ENCODE results near the gene RPL39.
"Not testable (repeated sequence)": the region's sequence is repeated elsewhere in the genome, so short reads cannot be mapped to it uniquely, and the experiment has no call there.

Gene RPL39

GRCh38 chrX:119791437-119792231 lies at the start of gene RPL39:
Gene RPL39 (minus strand): TSS chrX:119791630. CDS start chrX:119791576, 54 bp downstream.
- peak; percentile 91 for DNase-seq

- no peak for DNase-seq
Measured at GRCh38 chrX:119833905-119834304, 42.5 kb upstream of the RPL39 start.

GRCh38 chrX:119828446-119828845 lies 37.0 kb upstream of the RPL39 start:
- DNase-seq: no peak

- DNase-seq: no peak
Measured at GRCh38 chrX:119826399-119826959, 35.0 kb upstream of the RPL39 start.

DNA sequence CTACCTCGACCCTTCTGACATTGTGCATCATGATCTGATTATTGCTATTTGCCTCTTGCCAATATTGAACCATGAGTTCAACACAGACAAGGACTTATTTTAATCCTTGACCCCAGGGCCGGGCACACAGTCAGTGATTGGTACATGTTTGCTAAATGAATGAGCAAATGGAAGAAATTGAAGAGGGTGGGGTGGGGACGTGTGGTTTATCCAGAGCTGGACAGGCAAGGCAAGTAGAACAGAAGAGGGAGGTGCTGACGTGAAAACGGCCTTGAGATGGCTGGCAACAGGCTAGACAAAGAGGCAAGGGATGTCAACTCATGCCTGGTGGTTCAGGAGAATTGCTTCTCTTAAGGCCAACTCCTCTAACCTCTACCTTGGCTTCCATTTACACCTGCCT lies 32.8 kb upstream of the RPL39 start:
- DNase-seq: not testable (repeated sequence)

- not testable (repeated sequence) for DNase-seq
Measured at GRCh38 chrX:119821703-119822102, 30.3 kb upstream of the RPL39 start.

DNA sequence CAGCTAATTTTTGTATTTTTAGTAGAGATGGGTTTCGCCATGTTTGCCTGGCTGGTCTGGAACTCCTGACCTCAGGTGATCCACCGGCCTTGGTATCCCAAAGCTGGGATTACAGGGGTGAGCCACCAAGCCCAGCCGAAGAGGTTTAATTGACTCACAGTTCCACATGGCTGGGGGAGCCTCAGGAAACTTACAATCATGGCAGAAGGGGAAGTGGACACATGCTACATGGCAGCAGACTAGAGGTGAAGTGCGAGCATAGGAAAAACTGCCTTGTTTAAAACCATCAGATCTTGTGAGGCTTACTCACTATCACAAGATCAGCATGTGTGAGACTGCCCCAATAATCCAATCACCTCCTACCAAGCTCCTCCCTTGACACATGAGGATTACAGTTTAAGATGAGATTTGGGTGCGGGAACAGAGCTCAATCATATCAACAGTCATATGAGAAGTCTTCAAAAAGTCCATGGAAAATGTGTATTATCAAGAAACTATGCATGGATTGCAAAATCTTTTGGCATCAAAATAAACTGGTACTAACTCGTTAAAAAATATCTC lies 25.8 kb upstream of the RPL39 start:
- no peak for DNase-seq

GRCh38 chrX:119816300-119816699 lies 24.9 kb upstream of the RPL39 start:
- DNase-seq: no peak

DNA sequence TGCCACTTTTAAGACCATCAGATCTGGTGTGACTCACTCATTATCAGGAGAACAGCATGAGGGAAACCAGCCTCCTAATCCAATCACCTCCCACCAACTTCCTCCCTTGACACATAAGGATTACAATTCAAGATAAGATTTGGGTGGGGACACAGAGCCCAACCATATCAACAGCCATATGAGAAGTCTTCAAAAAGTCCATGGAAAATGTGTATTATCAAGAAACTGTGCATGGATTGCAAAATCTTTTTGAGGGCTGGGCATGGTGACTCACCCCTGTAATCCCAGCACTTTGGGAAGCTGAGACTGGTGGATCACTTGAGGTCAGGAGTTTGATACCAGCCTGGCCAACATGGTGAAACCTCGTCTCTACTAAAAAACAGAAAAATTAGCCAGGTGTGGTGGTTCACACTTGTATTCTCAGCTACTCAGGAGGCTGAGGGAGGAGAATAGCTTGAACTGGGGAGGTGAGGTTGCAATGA lies 17.8 kb upstream of the RPL39 start:
- no peak for DNase-seq

DNA sequence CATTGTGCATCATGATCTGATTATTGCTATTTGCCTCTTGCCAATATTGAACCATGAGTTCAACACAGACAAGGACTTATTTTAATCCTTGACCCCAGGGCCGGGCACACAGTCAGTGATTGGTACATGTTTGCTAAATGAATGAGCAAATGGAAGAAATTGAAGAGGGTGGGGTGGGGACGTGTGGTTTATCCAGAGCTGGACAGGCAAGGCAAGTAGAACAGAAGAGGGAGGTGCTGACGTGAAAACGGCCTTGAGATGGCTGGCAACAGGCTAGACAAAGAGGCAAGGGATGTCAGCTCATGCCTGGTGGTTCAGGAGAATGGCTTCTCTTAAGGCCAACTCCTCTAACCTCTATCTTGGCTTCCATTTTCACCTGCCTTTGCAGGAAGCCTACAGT lies 17.0 kb upstream of the RPL39 start:
- not testable (repeated sequence) for DNase-seq

DNA sequence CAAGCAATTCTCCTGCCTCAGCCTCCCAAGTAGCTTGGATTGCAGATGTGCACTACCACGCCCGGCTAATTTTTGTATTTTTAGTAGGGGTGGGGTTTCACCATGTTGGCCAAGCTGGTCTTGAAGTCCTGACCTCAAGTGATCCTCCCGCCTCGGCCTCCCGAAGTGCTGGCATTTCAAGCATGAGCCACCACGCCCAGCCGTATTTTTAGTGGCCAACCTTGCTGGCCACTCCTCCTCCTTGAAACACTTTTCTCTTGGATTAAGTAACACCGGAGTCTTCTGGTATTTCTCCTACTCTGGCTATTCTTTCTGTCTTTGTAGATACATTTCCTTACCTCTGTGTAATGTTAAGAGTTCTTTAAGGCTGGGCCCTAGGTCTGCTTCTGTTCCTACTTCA lies 11.1 kb upstream of the RPL39 start:
- DNase-seq: no peak

DNA sequence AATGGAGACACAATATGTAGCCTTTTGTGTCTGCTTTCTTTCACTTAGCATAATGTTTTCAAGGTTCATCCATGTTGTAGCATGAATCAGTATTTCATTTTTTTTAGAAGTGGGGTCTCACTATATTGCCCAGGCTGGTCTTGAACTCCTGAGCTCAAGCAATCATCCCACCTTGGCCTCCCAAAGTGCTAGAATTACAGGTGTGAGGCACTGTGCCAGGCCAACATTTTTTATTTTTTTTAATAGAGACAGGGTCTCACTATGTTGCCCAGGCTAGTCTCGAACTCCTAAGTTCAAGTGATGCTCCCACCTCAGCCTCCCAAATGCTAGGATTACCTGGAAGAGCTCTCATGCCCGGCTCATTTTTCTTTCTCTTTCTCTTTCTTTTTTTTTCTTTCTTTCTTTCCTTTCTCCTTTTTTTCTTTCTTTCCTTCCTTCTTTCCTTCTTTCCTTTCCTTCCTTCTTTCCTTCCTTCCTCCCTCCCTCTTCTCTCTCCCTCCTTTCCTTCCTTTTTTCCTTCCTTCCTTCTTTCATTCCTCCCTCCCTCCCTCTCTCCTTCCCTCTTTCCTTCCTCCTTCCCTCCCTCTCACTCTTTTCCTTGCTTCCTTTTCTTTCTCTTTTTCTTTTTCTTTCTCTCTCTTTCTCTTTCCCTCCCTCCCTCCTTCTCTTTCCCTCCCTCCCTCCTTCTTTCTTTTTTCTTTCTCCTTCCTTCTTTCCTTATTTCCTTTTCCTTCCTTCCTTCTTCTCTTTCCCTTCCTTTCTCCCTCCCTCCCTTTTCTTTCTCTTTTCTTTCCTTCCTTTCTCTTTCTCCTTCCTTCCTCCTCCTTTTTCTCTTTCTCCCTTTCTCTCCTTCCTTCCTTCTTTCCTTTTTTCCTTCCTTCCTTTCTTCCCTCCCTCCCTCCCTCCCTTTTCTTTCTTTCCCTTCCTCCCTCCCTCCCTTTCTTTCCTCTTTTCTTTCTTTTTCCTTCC lies 10.1 kb upstream of the RPL39 start:
- DNase-seq: no peak

GRCh38 chrX:119790977-119791436 lies 423 bp downstream of the RPL39 start:
- no peak for DNase-seq

DNA sequence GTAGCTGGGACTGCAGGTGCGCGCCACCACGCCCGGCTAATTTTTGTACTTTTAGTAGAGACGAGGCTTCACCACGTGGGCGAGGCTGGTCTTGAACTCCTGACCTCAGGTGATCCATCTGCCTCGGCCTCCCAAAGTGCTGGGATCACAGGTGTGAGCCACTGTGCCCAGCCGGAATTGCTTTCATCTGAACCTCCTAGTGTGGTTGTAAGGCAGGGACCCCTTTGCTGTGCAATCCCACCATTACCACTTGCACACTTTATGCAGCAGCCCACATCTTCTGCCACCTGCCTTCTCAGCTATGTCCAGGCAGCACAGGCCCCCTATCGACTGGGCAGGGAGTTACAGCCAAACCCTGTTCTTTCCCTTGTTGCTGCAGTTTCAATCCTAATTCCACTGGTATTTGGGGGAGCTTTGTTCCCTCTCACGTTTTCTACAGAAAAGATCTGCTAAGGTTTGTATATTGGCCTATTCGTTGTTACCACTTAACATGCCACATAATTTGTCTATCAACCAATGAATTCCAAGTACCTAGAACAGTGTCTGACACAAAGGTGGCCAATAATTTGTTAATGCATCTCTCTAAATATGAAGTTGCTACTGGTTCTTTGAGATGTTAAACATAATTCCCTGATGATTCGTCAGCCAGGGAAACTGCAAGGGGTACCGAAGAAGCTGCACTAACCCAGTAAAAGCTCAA lies 6.5 kb downstream of the RPL39 start:
- DNase-seq: no peak

- DNase-seq: no peak
Measured at GRCh38 chrX:119783026-119783425, 8.4 kb downstream of the RPL39 start.

- DNase-seq: no peak
Measured at GRCh38 chrX:119778829-119779228, 12.6 kb downstream of the RPL39 start.

DNA sequence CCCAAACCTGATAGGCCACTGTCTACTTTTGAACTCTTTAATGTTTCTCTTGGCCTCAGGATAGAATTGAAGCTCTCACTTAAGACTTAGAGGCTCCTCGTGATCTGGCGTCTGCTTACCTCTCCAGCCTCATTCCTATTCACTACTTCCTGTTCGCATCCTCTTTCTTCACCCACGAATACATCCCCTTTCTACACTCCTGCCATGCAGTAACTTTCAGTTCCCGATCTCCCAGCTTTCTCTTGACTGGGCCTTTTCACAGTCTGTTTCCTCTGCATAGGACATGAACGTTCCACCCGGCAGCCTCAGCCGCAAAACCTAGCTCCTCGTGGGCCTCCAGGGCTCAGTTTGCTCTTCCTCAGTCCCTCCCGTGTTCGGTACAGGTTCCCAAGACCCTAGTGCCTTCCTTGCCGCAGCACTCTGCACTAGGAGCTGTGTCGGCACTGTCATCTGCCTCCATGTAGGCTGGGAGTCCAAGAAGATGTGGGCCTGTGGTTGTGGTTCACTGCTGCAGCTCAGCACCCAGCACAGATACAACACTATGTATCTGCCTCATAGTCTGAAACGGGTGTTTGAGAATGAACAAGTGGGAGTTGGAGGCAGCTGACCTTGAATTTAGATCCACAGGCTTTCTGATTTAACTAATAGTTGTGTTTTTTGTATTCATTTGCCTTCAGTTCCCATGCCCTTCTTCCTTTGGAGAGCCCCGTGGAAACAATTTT lies 15.8 kb downstream of the RPL39 start:
- DNase-seq: no peak

- DNase-seq: not testable (repeated sequence)
Measured at GRCh38 chrX:119769388-119769787, 22.0 kb downstream of the RPL39 start.

- DNase-seq: not testable (repeated sequence)
Measured at GRCh38 chrX:119768436-119768835, 23.0 kb downstream of the RPL39 start.

- DNase-seq: no peak
Measured at GRCh38 chrX:119763836-119764387, 27.5 kb downstream of the RPL39 start.

GRCh38 chrX:119763181-119763580 lies 28.2 kb downstream of the RPL39 start:
- no peak for DNase-seq

All from NCI-H2081 treated with DMSO at 0.1 percent for 48 hours (cell line).